ENCODE results near the gene SLC43A2.

GRCh38 chr17:1658100-1658499 is 29.5 kb upstream of the SLC43A2 start:
- TF ChIP-seq POLR2A (IDR thresholded peaks at IDR 0.05; ENCODE audit: low read depth, low read length) (no peak), POLR2AphosphoS5 (IDR thresholded peaks at IDR 0.05; ENCODE audit: low read depth, low read length) (no peak)
